HG03175 (cell line): ENCODE data around the gene FBXO44.

Experiments
- ATAC-seq: cut with Tn5 transposase; IDR thresholded peaks from one replicate; pipeline ENCODE4 v1.9.1; 2021; ENCODE audit warnings: mild to moderate bottlenecking, moderate library complexity; ENCODE audit not compliant: unreplicated experiment

The FBXO44 gene

GRCh38 chr1:11685210-11685752 lies 30.6 kb downstream of the FBXO44 start:
- no peak for ATAC-seq

GRCh38 chr1:11688506-11688905 lies 33.8 kb downstream of the FBXO44 start:
- no peak for ATAC-seq

- ATAC-seq: no peak
These were observed 36.0 kb downstream of the FBXO44 start for GRCh38 chr1:11690397-11691301.

- ATAC-seq: no peak
These were observed 36.7 kb downstream of the FBXO44 start, which contains the start of gene DRAXIN for GRCh38 chr1:11691302-11691914. TSS of gene DRAXIN (plus strand) at chr1:11691710. CDS start at chr1:11706259, 14,549 bp downstream.

- ATAC-seq: no peak
These were observed 37.4 kb downstream of the FBXO44 start for GRCh38 chr1:11691928-11692711.

GRCh38 chr1:11693024-11693590 lies 38.4 kb downstream of the FBXO44 start:
- no peak for ATAC-seq

- no peak for ATAC-seq
These were observed 39.2 kb downstream of the FBXO44 start for GRCh38 chr1:11693917-11694316.

- no peak for ATAC-seq
These were observed 41.2 kb downstream of the FBXO44 start for GRCh38 chr1:11695861-11696260.

- ATAC-seq: no peak
These were observed 42.7 kb downstream of the FBXO44 start for GRCh38 chr1:11697188-11697892.

- ATAC-seq: no peak
These were observed 43.2 kb downstream of the FBXO44 start for GRCh38 chr1:11697893-11698210.

- no peak for ATAC-seq
These were observed 46.2 kb downstream of the FBXO44 start for GRCh38 chr1:11700601-11701467.

- ATAC-seq: no peak
These were observed 46.9 kb downstream of the FBXO44 start for GRCh38 chr1:11701551-11701961.

GRCh38 chr1:11701981-11702803 lies 47.5 kb downstream of the FBXO44 start:
- no peak for ATAC-seq

- no peak for ATAC-seq
These were observed 48.9 kb downstream of the FBXO44 start for GRCh38 chr1:11703357-11704193.

GRCh38 chr1:11704194-11704529 lies 49.5 kb downstream of the FBXO44 start:
- no peak for ATAC-seq

- ATAC-seq: no peak
These were observed 50.2 kb downstream of the FBXO44 start for GRCh38 chr1:11704691-11705475.

GRCh38 chr1:11705596-11705995 lies 50.9 kb downstream of the FBXO44 start:
- no peak for ATAC-seq
